Keratinocyte (primary cell): ENCODE data around the gene CRISPLD2. TPM values are rescaled to one million over a fixed set of nuclear protein-coding genes. Genes with fewer than 3 reads are reported as not detected.

Experiments used
- DNase-seq: peaks from one replicate; pipeline ENCODE4 v3.0.0-alpha.2; 2011; ENCODE audit warnings: low read depth, missing footprints, low spot score
- FAIRE-seq: peaks from 2 replicates; lab custom pipeline; 2011; peaks lifted over from hg19 to GRCh38; lab: Jason Lieb, UNC
- H2AFZ ChIP-seq: 2 replicates; pipeline ENCODE4 v1.6.0; 2012; ENCODE audit warnings: low read length, control low read depth, inconsistent platforms; ENCODE audit not compliant: control insufficient read depth
- H3K27ac ChIP-seq: 2 replicates; pipeline ENCODE4 v1.5.1; 2011; ENCODE audit warnings: low read length; ENCODE audit not compliant: control insufficient read depth, insufficient read depth
- H3K27me3 ChIP-seq: 3 replicates; pipeline ENCODE4 v1.6.0; 2011; ENCODE audit warnings: low read length; ENCODE audit not compliant: control insufficient read depth, insufficient read depth; ENCODE audit errors: extremely low read depth
- H3K36me3 ChIP-seq, 2 experiments: 2 replicates in 1 of 2; 3 replicates in 1 of 2; pipeline ENCODE4 v1.5.1; 2011; ENCODE audit warnings: low read length in 2 of 2, mild to moderate bottlenecking in 1 of 2; ENCODE audit not compliant: control insufficient read depth in 2 of 2, insufficient read depth in 2 of 2; ENCODE audit errors: extremely low read depth in 1 of 2
- H3K4me1 ChIP-seq: 3 replicates; pipeline ENCODE4 v1.5.1; 2011; ENCODE audit warnings: low read length; ENCODE audit not compliant: control insufficient read depth, insufficient read depth; ENCODE audit errors: extremely low read depth
- H3K4me2 ChIP-seq: 3 replicates; pipeline ENCODE4 v1.6.0; 2011; ENCODE audit warnings: low read depth, low read length; ENCODE audit not compliant: control insufficient read depth, insufficient read depth; ENCODE audit errors: extremely low read depth
- H3K4me3 ChIP-seq, 3 experiments: fragments of 200-600 bp in 1 of 3; sonication (generic) in 1 of 3; 2 replicates in 2 of 3; 3 replicates in 1 of 3; pipeline ENCODE4 v1.5.1; 2011 to 2016; ENCODE audit warnings: low read length in 3 of 3, mild to moderate bottlenecking in 3 of 3, control low read depth in 2 of 3, inconsistent platforms in 1 of 3, low read depth in 1 of 3, mixed read lengths in 1 of 3, mixed run types in 1 of 3, moderate library complexity in 1 of 3; ENCODE audit not compliant: control insufficient read depth in 2 of 3, insufficient read depth in 2 of 3; ENCODE audit errors: extremely low read depth in 1 of 3
- H3K79me2 ChIP-seq: 2 replicates; pipeline ENCODE4 v1.6.0; 2012; ENCODE audit warnings: low read length; ENCODE audit not compliant: control insufficient read depth, insufficient read depth
- H3K9ac ChIP-seq: 3 replicates; pipeline ENCODE4 v1.6.0; 2011; ENCODE audit warnings: low read length; ENCODE audit not compliant: control insufficient read depth, insufficient read depth; ENCODE audit errors: extremely low read depth
- H3K9me1 ChIP-seq: 3 replicates; pipeline ENCODE4 v1.6.0; 2011; ENCODE audit warnings: low read length; ENCODE audit not compliant: control insufficient read depth, insufficient read depth; ENCODE audit errors: extremely low read depth
- H3K9me3 ChIP-seq: 2 replicates; pipeline ENCODE4 v1.5.1; 2012; ENCODE audit warnings: low read depth, low read length; ENCODE audit not compliant: control insufficient read depth
- H4K20me1 ChIP-seq: 3 replicates; pipeline ENCODE4 v1.6.0; 2011; ENCODE audit warnings: low read length; ENCODE audit not compliant: control insufficient read depth, insufficient read depth; ENCODE audit errors: extremely low read depth
- CTCF ChIP-seq, 3 experiments: IDR thresholded peaks in 1 of 3; conservative IDR thresholded peaks in 1 of 3; optimal IDR thresholded peaks in 1 of 3; 2 replicates in 2 of 3; 3 replicates in 1 of 3; pipeline versions ENCODE3 to v1.5.1; 2011; ENCODE audit warnings: low read length in 3 of 3, mild to moderate bottlenecking in 3 of 3, moderate library complexity in 2 of 3, control low read depth in 1 of 3, inconsistent platforms in 1 of 3; ENCODE audit not compliant: insufficient read depth in 2 of 3; ENCODE audit errors: extremely low read depth in 1 of 3
- EZH2 ChIP-seq: IDR thresholded peaks from one replicate; pipeline ENCODE4 v1.6.1; 2012; ENCODE audit warnings: inconsistent platforms, mild to moderate bottlenecking, low read length, moderate library complexity
- dilution Hi-C: fragments of 300-500 bp; cut with MboI; formaldehyde crosslinking; loops from one replicate; pipeline ENCODE4 v1.7.0; 2020; ENCODE audit warnings: low sequenced_read_pairs; ENCODE audit not compliant: extremely low pct_ligation_motif_present
- polyA plus RNA-seq, 5 experiments: library from polyadenylated mRNA; depleted of rRNA in 3 of 5; stranded (reverse) in 3 of 5; stranded (forward) in 1 of 5; unstranded in 1 of 5; fragments of >200 nt; gene quantifications; 1 replicate in 1 of 5; 2 replicates in 3 of 5; 3 replicates in 1 of 5; pipeline versions ENCODE4 v1.2.1 to v1.2.3, GENCODE V29; 2011 to 2012; ENCODE audit warnings: missing spikeins in 2 of 5, low read depth in 1 of 5, low replicate concordance in 1 of 5

Gene CRISPLD2
- polyA plus RNA-seq, 1 donor (not counting 4 experiments of a cell fraction or from before 2014, with no cell fraction given), result 1.2 TPM

- H3K36me3 ChIP-seq, result no peaks in the 10 kb centered on the region
- no peak overlapping the region for H3K27ac ChIP-seq
- no peak for FAIRE-seq
- H3K4me2 ChIP-seq, result no peak overlapping the region
- H3K27me3 ChIP-seq, result peaks cover 4% of the 10 kb centered on the region
- no peak overlapping the region for H3K9ac ChIP-seq
- H3K4me3 ChIP-seq, result no peak overlapping the region
- H3K4me1 ChIP-seq, result no peaks in the 10 kb centered on the region
- no peak for TF ChIP-seq CTCF (optimal IDR thresholded peaks at IDR 0.05 in 1 of 3, IDR thresholded peaks at IDR 0.05 in 1 of 3, conservative IDR thresholded peaks at IDR 0.05 in 1 of 3; ENCODE audit: extremely low read depth in 1 of 3, insufficient read depth in 2 of 3, low read length in 3 of 3)
- H2AFZ ChIP-seq, result no peak overlapping the region
- dilution Hi-C loops, result no loop called here
- H4K20me1 ChIP-seq, result no peaks in the 10 kb centered on the region
- H3K9me3 ChIP-seq, result no peaks in the 10 kb centered on the region
- H3K79me2 ChIP-seq, result no peaks in the 10 kb centered on the region
- H3K9me1 ChIP-seq, result no peaks in the 10 kb centered on the region
- DNase-seq, result no peak
These were observed 6.8 kb downstream of the CRISPLD2 start for GRCh38 chr16:84826558-84826941.

GRCh38 chr16:84827131-84827574 is 7.4 kb downstream of the CRISPLD2 start:
- Histone ChIP-seq H2AFZ (no peak overlapping the region), H3K4me3 (no peak overlapping the region), H3K9ac (no peak overlapping the region), H3K36me3 (no peaks in the 10 kb centered on the region), H3K79me2 (no peaks in the 10 kb centered on the region), H3K9me1 (no peaks in the 10 kb centered on the region), H3K4me2 (no peak overlapping the region), H3K9me3 (no peaks in the 10 kb centered on the region), H4K20me1 (no peaks in the 10 kb centered on the region), H3K4me1 (no peaks in the 10 kb centered on the region), H3K27me3 (no peaks in the 10 kb centered on the region), H3K27ac (no peak overlapping the region)
- TF ChIP-seq CTCF (optimal IDR thresholded peaks at IDR 0.05 in 1 of 3, IDR thresholded peaks at IDR 0.05 in 1 of 3, conservative IDR thresholded peaks at IDR 0.05 in 1 of 3; ENCODE audit: extremely low read depth in 1 of 3, insufficient read depth in 2 of 3, low read length in 3 of 3) (no peak), EZH2 (no peak)
- no peak for FAIRE-seq
- no peak for DNase-seq
- dilution Hi-C loops, result no loop called here
